NCI-H2107 (cell line): ENCODE data around the gene CCR5AS.
"Not testable (repeated sequence)": the region's sequence is repeated elsewhere in the genome, so short reads cannot be mapped to it uniquely, and the experiment has no call there.

ENCODE experiments used
- DNase-seq: peaks from one replicate; lab custom pipeline; 2025; lab: John Stamatoyannopoulos, UW

The CCR5AS gene

DNA sequence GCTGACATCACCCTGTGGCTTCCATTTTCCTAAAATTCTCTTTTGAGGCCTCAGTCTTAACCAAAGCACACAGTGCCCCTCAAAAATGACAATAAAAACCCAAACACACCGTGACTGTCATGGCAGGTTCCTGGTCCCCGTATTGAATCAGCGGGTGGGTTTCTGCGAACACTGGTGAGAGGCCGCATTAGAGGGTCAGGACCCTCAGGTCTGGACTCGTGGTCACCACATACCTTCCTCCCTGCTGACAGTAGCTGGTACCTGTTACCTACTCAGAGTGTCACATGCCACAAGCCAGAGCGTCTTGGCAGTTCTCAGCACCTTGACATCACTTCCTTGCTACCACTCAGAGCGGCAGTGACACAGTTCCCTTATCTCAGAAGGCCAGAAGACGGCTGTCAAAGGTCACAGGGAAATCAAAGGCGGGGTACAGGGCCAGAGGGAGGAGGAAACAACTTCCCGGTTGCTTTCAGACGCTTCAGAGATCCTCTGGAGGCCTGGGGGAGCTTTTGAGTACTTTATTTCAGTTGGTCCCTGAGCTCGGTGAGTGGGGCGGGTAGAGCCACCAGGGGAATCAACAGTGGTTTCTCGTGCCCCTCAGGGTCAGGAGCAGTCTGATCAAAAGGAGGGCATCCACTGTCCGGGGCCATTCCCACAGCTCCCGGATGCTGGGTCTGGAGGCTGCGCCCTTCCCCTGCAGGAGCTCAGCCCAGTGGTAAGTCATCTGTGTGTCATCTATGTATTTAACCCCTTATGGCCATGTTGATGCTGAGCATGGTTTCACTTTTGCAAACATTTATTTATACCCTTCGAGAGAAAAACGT lies at the start of gene CCR5AS, which contains the start of gene CCRL2:
TSS of gene CCR5AS (minus strand) at position 279 of the 824 bp plus-strand sequence.
TSS of gene CCRL2 (plus strand) at position 472 of the 824 bp plus-strand sequence. CDS start 821 bp downstream, outside the sequence.
- no peak for DNase-seq

DNA sequence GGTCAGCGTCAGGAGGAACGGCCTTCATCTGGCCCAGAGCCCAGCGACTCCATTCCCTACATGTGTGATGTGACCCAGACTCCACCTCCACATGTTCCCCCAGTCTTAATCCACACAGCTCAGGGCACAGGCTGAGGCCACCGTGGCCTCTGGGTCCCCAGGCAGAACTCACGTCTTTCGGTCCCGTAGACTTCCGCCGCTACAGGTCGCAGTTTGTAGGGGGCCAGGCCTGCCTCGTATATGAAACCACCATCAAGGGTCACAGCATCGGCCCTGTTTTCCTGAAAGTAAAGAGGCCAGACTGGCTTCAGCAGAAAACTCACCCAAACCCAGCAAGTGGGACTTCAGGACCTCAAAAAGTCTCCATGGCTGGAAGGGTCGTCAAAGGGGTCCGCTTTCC lies 49.3 kb upstream of the CCR5AS start:
- no peak for DNase-seq

DNA sequence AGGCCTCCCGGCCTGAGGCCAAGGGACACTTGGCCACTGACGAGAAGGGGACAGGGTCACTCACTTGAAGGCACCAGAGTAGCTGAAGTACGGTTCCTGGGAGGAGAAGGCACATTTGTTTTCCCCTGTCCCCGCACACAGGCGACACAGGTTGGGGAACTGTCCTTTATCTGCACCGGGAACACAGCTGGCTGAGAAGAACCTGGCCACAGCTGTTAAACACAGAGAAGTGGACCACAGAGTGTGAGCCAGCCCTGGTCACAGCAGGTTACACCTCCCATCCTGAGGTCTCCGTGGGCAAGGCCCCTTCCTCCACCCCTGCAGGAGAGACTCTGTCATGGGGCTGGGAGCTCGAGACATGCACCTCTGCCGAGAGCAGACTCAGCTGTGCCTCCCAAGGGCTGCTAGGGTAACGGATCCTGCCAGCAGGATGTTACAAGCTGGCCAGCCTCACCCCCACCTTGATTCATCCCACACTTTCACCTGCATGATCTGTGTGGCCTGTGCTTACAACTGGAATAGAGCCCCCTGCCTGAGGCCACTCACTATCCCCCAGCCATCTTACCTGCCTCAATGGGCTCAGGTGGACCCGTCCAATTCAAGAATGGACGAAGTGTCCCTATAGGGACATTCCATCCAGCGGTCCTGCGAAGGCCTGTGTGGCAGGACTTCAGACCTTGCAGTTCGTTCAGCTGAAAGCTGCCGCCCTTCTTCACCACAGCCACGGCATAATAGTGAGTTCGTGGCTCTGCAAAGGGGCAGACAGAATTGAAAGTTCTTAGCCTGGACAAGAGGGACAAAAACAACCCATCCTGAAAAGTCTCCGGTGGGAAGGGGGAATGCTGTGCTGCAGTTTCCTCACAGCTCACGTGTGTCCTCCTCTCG lies 48.6 kb upstream of the CCR5AS start:
- no peak for DNase-seq

DNA sequence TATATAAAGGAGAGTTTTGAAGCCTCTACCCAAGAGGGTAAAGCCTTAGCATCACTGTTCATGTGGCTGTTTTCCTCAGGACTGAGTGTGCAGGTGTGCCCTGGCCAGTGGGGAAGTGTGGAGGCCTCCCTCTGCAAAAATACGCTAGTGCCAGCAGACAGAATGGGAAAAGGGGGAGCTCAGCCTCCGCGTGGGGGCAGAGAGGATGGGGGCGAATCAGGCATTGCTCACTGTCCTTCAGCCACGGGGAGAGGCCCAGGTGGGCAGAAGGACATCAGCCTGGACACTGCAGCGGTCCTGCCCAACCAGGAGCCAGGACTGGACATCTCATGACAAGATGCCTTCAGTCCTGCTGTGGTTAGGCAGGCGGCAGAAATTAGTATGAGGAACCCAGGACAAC lies 47.7 kb upstream of the CCR5AS start:
- DNase-seq: no peak

- DNase-seq: no peak
Observed at GRCh38 chr3:46454209-46454595, 47.3 kb upstream of the CCR5AS start.

GRCh38 chr3:46453526-46454208 lies 46.8 kb upstream of the CCR5AS start:
- DNase-seq: no peak

GRCh38 chr3:46449755-46450552 lies 43.1 kb upstream of the CCR5AS start:
- DNase-seq: no peak

- DNase-seq: no peak
Observed at GRCh38 chr3:46448721-46449120, 41.9 kb upstream of the CCR5AS start.

- no peak for DNase-seq
Observed at GRCh38 chr3:46447228-46447985, 40.5 kb upstream of the CCR5AS start.

DNA sequence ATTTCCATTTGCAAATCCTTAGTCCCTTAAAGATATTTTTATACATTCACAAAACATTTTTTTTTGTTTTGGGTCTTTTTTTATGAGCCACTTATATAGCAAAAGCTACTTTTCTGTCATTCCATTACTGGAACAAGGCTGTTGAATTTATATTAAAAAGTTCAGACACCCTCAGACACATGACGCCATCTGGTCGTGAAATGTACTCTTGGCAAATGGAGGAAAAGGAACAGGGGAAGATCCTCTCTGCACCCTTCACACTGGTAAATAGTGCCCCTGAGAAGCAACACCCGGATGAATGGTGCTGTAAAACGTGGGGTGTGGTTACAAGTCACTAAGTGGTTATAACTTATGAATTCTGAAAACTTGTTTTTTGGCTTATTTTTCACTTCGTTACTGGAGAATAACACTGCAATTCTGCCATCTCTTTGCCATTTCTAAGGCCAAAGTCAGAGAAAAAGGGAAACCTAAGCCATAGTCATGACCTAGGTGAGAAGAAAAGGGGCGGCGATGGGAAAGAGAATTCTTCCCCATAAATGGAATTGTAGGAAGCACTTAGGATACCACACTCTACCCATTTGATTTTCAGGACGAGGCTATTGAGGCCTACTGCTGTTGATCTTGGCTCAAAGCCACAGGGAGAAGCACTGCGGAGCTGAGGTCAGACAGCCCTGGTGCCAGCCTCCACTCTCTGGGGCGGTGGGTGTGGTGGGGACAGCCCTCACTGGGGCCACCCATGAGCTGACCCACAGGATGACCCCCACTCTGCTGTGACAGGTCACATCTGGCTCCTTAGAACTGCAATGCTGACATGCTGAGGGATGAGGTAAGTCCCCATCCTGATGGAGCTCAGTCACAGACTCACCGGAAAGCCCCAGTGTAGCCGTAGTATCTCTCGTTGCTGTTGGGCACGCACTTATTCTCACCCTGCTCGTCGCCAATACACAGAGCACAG lies 36.0 kb upstream of the CCR5AS start:
- DNase-seq: no peak

DNA sequence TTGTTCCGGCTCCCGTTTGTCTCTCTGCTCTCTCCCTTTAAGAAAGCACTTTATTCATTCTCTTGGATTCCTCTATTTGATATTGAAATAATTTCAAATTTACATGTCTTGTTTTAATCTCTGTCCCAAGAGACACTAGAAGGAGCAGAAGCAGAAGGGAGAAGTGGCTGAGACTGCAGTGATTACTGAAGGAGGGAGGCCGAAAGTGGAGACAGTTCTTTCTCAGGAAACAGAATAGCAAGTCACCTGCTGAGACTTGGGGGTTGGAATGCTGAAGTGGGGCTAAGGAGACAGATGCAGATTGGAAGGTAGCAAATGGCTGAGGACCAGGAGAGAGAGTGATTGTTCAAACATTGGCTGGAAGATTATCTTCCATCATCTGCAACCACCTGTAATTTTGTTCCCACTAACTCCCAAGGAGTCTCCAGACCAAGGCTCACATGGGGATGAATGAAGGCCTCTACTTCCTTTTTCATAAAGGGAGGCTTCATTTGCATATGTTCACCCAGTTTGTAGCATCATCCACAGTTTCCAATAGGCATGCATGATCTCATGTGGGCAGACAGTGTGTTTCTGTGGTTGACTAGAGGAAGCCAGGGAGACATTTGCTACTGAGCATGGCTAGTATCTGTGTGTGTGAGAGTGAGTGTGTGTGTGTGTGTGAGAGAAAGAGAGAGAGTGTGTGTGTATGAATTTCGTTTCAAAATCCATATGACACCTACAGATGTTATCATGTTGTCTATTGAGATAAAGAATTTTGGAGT lies 33.8 kb upstream of the CCR5AS start:
- no peak for DNase-seq

DNA sequence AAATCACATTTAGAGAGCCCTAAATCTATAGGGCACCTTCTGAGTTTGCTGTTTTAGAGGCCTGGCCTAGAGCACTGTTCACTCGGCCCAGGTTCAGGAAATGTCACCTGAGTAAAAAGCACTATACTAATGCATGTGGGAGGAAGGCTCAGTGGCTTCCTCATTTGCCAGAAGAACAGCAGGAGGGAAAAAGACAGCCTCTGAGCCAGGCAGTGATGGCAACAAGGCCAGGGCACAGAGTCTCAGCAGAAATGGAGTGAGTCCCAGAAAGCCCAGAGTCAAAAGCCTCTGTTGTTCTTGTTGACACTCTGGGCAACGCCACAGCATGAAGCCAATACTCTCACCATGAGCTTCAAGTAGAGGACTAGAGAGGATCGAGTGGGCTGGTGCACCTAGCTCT lies 32.0 kb upstream of the CCR5AS start:
- no peak for DNase-seq

- no peak for DNase-seq
Observed at GRCh38 chr3:46435081-46435726, 28.3 kb upstream of the CCR5AS start.

DNA sequence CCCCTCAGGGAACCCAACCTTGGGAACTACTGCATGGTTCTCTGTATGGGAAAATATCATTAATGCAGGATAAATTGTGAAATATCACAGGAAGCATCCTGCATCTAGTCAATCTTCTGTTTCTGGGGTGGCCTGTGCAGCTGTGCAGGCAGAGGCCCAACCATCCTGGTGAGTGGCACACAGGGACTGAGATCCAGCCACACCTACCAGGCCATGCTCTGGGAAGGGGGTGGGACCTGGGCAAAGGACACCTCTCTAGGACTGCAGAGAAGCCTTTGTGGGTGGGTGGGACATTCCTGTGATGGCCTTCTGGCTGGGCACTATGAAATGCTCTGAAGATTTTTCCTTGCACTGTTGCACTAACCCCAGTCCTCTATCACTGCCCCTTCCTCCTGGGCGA lies 27.0 kb upstream of the CCR5AS start:
- no peak for DNase-seq

DNA sequence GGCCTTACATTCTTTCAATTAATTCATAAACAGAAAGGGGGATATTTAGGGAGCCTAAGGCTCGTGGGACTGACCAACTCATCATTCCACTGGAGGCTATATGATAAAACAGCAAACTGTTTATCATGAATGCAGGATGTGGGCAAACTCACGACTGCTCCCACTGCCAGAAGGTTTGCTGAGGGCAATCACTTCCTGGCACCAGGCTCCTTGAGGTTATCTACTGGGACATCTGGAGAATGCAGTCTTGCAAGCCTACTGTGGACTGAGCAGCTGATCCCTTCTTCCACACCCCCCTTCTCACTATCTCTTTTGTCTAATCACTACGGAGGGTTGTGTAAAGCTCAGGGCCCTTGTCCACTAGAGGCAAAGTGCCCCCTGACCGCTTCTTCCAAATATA lies 26.3 kb upstream of the CCR5AS start:
- not testable (repeated sequence) for DNase-seq

DNA sequence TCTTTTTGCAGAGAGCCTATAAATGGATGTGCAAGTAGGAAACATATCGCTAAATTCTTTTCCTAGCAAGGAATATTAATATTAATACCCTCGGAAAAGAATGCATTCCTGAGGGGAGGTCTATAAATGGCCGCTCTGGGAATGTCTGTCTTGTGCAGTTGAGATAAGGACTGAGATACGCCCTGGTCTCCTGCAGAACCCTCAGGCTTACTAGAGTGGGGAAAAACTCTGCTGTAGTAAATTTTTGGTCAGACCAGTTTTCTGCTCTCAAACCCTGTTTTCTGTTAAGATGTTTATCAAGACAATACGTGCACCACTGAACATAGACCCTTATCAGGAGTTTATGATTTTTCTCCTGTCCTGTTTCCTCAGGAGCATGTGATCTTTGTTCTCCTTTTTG lies 25.0 kb upstream of the CCR5AS start:
- DNase-seq: not testable (repeated sequence)

GRCh38 chr3:46430879-46431278 lies 24.0 kb upstream of the CCR5AS start:
- DNase-seq: not testable (repeated sequence)

DNA sequence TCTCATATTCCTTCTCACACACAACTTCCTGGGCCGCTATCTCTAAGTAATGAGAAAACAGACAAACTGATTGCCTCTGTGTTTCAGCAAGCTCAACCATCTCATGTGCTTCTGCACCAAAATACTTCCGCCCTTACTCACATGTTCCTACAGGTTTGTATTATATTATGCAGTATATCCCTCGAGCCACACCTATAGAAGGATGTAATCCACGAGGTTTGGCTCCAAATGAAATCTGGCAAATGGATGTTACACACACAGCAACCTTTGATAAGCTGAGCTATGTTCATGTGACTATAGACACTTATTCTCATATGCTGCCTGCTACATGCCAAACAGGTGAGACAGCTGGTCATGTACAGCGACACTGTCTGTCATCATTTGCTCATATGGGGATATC lies 22.8 kb upstream of the CCR5AS start:
- DNase-seq: no peak
